ENCODE data around the gene NTN1.

NTN1 gene

GRCh38 chr17:9221922-9222180 is 200.5 kb downstream of the NTN1 start:
- Histone ChIP-seq H3K27ac (no peak overlapping the region), H3K4me2 (no peak overlapping the region), H3K79me2 (ENCODE audit: insufficient read depth, low read depth) (no peaks in the 10 kb centered on the region), H3K9ac (no peak overlapping the region), H4K20me1 (ENCODE audit: insufficient read depth) (no peaks in the 10 kb centered on the region), H2AFZ (ENCODE audit: low read depth) (no peak overlapping the region), H3K4me3 (IDR thresholded peaks at IDR 0.05; ENCODE audit: insufficient read depth, low read depth, low read length) (no peak overlapping the region), H3K27me3 (ENCODE audit: insufficient read depth, low read depth) (no peaks in the 10 kb centered on the region), H3K4me1 (ENCODE audit: low read depth, poor library complexity, severe bottlenecking) (no peaks in the 10 kb centered on the region), H3K36me3 (ENCODE audit: insufficient read depth) (no peaks in the 10 kb centered on the region)
- no peak for TF ChIP-seq CTCF (conservative IDR thresholded peaks at IDR 0.05; ENCODE audit: low read depth, low read length)

- no peaks in the 10 kb centered on the region for H3K79me2 ChIP-seq (ENCODE audit: insufficient read depth, low read depth)
- H3K4me1 ChIP-seq (ENCODE audit: low read depth, poor library complexity, severe bottlenecking) = no peaks in the 10 kb centered on the region
- H3K36me3 ChIP-seq (ENCODE audit: insufficient read depth) = no peaks in the 10 kb centered on the region
- no peak overlapping the region for H3K4me2 ChIP-seq
- H3K4me3 ChIP-seq (IDR thresholded peaks at IDR 0.05; ENCODE audit: insufficient read depth, low read depth, low read length) = no peak overlapping the region
- H3K27me3 ChIP-seq (ENCODE audit: insufficient read depth, low read depth) = no peaks in the 10 kb centered on the region
- H3K27ac ChIP-seq = no peak overlapping the region
- TF ChIP-seq CTCF (conservative IDR thresholded peaks at IDR 0.05; ENCODE audit: low read depth, low read length) = no peak
- H3K9ac ChIP-seq = no peak overlapping the region
- no peaks in the 10 kb centered on the region for H4K20me1 ChIP-seq (ENCODE audit: insufficient read depth)
- no peak overlapping the region for H2AFZ ChIP-seq (ENCODE audit: low read depth)
These were observed 202.2 kb downstream of the NTN1 start for GRCh38 chr17:9223531-9223930.

GRCh38 chr17:9224485-9224884 is 203.2 kb downstream of the NTN1 start:
- Histone ChIP-seq H3K4me1 (ENCODE audit: low read depth, poor library complexity, severe bottlenecking) (no peaks in the 10 kb centered on the region), H3K27ac (no peak overlapping the region), H2AFZ (ENCODE audit: low read depth) (no peak overlapping the region), H3K27me3 (ENCODE audit: insufficient read depth, low read depth) (no peaks in the 10 kb centered on the region), H3K9ac (no peak overlapping the region), H3K36me3 (ENCODE audit: insufficient read depth) (no peaks in the 10 kb centered on the region), H3K4me2 (no peak overlapping the region), H3K79me2 (ENCODE audit: insufficient read depth, low read depth) (no peaks in the 10 kb centered on the region), H4K20me1 (ENCODE audit: insufficient read depth) (no peaks in the 10 kb centered on the region), H3K4me3 (IDR thresholded peaks at IDR 0.05; ENCODE audit: insufficient read depth, low read depth, low read length) (no peak overlapping the region)
- no peak for TF ChIP-seq CTCF (conservative IDR thresholded peaks at IDR 0.05; ENCODE audit: low read depth, low read length)

- H3K4me3 ChIP-seq (IDR thresholded peaks at IDR 0.05; ENCODE audit: insufficient read depth, low read depth, low read length) = no peak overlapping the region
- H3K27me3 ChIP-seq (ENCODE audit: insufficient read depth, low read depth) = no peaks in the 10 kb centered on the region
- no peak overlapping the region for H3K27ac ChIP-seq
- H3K79me2 ChIP-seq (ENCODE audit: insufficient read depth, low read depth) = no peaks in the 10 kb centered on the region
- no peaks in the 10 kb centered on the region for H4K20me1 ChIP-seq (ENCODE audit: insufficient read depth)
- no peak overlapping the region for H3K4me2 ChIP-seq
- H3K4me1 ChIP-seq (ENCODE audit: low read depth, poor library complexity, severe bottlenecking) = no peaks in the 10 kb centered on the region
- H3K9ac ChIP-seq = no peak overlapping the region
- H3K36me3 ChIP-seq (ENCODE audit: insufficient read depth) = no peaks in the 10 kb centered on the region
- TF ChIP-seq CTCF (conservative IDR thresholded peaks at IDR 0.05; ENCODE audit: low read depth, low read length) = no peak
- H2AFZ ChIP-seq (ENCODE audit: low read depth) = no peak overlapping the region
These were observed 204.2 kb downstream of the NTN1 start for GRCh38 chr17:9225305-9226101.

All from KMS-11 (cell line).